Stimulated activated CD8-positive, alpha-beta memory T cell treated with anti-CD3 and anti-CD28 coated beads, Interleukin-2, amount 100 ng/mL, for 48 hours (primary cell): ENCODE results near the gene P2RY2.
"Not testable (repeated sequence)": the region's sequence is repeated elsewhere in the genome, so short reads cannot be mapped to it uniquely, and the experiment has no call there.

Experiments used
- DNase-seq, 2 donors: peaks; one replicate each; pipeline ENCODE4 v3.0.0-alpha.2; 2020; ENCODE audit warnings: low read depth in 2 of 2

P2RY2 gene

GRCh38 chr11:73187854-73188253 is 30.2 kb upstream of the P2RY2 start:
- DNase-seq, result no peak

GRCh38 chr11:73188301-73188700 is 29.8 kb upstream of the P2RY2 start:
- DNase-seq, result no peak

GRCh38 chr11:73189315-73189714 is 28.8 kb upstream of the P2RY2 start:
- DNase-seq, result no peak

DNA sequence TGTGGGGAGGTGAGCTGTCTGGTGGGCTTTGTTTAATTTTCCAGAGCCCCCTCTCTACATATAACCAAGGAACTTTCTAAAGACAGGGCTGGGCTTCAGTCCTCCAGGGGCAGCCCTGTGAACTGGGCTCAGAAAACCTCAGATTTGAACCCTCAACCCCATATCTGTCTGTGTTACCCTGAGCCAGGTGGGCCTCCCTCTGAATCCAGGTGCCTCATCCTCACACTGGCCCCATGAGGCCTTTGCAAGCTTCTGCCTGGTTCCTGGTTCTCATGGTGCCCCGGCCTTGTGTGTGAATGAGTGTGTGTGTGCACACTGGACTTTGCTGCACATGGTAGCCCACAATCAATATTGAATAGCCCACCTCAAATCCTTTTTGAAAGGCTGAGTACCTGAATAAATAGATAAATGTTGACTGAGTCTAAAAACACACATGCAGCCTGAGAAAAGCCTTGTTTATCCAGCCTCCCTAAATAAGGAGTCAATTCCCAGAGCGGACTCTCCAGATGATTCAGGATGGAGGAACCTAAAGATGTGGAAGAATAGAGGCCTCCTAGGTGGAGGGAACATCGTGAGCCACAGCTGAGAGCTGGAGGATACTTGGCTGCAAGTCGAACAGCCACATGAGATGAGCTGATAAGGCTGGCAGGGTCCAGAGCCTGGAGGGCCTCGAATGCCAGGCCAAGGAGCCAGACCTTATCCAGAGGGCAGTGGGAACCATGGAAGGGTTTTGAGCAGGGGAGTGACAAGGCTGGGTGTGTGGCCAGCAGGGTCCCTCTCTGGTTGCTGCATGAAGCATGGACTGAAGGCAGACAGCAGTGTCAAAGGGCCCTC is 28.1 kb upstream of the P2RY2 start:
- DNase-seq, result no peak

- DNase-seq, result no peak
Measured at GRCh38 chr11:73190557-73190885, 27.6 kb upstream of the P2RY2 start.

DNA sequence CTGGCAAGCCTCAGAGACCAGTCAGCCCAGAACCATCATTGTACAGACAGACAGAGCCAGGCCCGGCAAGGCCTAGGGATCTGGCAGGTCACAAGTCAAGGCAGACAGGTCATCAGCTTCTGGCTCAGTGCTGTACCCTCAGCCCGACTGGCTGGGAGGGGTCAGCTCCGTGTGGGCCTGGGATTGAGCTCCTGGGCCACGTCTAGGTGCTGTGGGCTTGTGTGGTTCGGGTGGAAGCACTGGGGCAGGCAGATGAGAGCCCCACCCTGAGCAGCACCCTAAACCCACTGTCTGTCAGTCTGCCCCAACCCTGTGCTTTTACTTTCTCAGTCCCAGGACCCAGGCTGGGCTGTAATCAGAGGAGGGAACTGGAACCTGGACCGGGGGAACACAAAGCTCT is 26.9 kb upstream of the P2RY2 start:
- DNase-seq, result no peak

- no peak for DNase-seq
Measured at GRCh38 chr11:73192272-73192671, 25.8 kb upstream of the P2RY2 start.

DNA sequence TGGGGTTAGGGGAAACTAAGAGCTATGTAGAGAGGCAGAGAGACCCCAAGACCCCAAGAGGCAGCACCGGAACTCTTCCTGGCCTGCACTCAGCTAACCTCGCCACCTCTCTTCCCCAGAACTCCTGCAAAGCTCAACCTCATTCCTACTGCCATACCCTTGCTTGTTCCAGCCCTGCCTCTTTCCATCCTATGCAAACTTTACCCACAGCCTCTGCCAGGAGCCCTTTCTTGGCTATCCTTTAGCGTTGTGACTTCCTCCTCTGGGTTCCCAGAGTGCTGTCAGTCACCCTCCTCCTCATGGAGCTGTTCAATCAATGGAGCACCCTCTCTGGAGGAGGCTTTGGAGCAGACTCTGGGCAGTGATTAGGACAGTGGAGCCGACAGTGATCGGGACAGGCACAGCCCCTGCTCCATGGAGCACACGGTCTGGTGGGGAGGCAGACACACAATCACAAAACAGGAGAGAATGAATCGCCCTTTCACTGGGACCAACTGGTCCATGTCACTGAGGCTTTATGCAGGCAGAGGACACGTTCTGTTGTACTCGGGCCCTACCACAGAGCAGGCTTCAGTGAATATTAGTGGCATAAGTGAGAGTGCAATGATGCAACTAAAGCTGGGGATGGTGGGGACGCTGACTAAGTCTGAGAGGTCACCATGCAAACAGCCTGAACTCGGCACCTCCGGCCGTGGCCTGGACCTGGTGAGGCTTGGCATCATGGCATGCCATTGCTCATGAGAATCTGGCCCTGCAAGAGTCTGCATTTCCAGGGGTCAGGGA is 24.6 kb upstream of the P2RY2 start:
- no peak for DNase-seq

- DNase-seq, result no peak
Measured at GRCh38 chr11:73194034-73194507, 24.0 kb upstream of the P2RY2 start.

- no peak for DNase-seq
Measured at GRCh38 chr11:73194593-73194992, 23.5 kb upstream of the P2RY2 start.

- DNase-seq, result no peak
Measured at GRCh38 chr11:73195191-73196007, 22.7 kb upstream of the P2RY2 start.

DNA sequence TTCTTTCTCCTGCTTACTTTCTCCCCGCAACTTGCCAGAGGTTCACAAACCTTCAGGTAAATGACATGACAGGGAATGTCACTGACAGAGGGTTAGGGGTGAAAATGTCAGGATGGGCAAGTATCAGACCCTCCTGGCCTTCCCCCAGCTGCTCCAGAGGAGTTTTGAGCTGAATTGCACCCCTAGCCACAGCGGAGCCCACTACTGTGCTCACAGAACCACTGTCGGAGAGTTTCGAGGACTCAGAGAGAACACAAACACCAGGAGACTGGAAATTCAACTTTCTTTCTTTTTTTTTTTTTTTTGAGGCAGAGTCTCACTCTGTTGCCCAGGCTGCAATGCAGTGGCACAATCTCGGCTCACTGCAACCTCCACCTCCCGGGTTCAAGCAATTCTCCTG is 21.5 kb upstream of the P2RY2 start:
- no peak for DNase-seq

DNA sequence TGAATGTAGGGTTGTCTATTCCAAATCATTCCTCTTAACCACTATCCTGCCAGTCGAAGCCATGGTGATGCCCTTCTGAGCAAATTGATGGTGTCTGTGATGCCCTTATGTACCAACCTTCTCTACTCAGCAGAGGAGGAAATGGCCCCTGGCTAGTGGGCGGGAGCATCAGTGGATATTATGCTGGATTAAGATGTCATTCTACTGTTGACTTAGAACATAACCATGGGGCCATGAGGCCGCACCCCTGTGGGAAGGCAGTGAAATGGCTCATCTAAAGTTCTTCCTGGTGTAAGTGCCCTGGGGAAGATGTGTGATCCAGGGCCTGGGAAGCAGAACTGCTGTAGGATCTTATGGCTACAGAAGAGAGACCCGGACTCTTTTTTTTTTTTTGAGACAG is 20.7 kb upstream of the P2RY2 start:
- no peak for DNase-seq

- DNase-seq, result not testable (repeated sequence)
Measured at GRCh38 chr11:73197787-73198186, 20.3 kb upstream of the P2RY2 start.

DNA sequence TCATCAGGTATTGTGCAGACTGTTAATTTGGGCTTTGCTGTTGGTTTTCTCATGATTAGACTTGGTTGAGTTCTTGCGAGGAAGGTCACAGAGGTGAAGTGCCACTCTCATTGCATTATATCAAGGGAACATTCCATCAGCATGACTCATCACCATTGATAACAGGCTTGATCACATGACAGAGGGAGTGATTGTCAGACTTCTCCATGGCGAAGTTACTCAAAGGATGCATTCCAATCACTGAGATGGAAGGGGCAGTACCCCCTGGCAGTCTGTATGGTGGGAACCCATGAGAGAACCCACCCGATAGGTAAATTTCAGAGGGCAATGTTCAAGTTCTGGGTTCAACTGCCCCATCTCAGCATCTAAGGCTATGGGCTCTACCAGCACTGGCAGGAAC is 19.4 kb upstream of the P2RY2 start:
- no peak for DNase-seq

DNA sequence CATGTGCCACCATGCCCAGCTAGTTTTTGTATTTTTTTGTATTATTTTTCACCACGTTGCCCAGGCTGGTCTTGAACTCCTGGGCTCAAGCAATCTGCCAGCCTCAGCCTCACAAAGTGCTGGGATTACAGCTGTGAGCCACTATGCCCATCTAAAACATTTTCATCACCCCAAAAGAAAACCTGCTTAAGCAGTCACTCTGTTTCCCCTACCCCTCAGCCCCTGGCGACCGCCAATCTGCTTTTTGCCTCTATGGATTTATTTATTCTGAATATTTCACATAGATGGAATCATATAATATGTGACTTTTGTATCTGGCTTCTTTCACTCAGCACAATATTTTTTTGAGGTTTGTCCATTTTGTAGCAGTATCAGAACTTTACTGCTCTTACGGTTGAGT is 18.6 kb upstream of the P2RY2 start:
- no peak for DNase-seq

DNA sequence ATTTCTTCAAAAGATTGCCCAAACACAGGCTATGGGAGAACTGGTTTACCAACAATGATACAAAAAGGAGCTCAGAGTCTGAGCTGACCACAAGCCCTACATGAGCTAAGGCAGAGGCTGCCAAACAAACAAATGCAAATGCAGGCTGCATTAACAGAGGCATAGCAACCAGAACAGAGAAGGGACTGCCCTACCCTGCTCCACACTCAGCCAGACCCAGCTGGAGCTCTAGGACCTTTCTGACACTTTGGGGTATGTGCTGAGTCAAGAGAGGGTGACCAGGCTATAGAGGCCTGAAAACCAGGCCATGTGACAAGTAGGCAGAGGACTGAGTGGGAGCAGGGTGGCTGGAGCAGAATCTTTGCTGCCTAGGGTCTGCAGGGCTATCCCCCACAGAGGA is 17.8 kb upstream of the P2RY2 start:
- DNase-seq, result no peak

DNA sequence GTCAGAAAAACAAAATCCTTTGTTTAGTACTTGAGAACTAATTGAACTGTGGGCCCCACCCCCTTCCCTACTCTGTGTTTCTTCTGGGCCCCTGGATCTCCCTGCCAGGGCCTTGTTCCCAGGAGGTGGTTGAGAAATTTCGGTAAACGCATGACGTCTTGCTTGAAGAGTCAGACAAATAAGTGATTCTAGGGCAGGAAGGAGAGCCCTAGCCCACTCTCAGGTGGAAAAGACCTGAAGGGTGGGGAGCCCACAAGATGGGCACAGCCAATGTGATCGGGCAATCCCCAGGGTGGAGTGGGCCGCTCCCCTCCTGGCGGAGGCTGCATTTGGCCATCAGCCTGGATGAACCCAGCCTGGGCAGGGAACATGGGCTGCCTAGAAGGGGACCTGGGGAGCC is 16.8 kb upstream of the P2RY2 start:
- no peak for DNase-seq

DNA sequence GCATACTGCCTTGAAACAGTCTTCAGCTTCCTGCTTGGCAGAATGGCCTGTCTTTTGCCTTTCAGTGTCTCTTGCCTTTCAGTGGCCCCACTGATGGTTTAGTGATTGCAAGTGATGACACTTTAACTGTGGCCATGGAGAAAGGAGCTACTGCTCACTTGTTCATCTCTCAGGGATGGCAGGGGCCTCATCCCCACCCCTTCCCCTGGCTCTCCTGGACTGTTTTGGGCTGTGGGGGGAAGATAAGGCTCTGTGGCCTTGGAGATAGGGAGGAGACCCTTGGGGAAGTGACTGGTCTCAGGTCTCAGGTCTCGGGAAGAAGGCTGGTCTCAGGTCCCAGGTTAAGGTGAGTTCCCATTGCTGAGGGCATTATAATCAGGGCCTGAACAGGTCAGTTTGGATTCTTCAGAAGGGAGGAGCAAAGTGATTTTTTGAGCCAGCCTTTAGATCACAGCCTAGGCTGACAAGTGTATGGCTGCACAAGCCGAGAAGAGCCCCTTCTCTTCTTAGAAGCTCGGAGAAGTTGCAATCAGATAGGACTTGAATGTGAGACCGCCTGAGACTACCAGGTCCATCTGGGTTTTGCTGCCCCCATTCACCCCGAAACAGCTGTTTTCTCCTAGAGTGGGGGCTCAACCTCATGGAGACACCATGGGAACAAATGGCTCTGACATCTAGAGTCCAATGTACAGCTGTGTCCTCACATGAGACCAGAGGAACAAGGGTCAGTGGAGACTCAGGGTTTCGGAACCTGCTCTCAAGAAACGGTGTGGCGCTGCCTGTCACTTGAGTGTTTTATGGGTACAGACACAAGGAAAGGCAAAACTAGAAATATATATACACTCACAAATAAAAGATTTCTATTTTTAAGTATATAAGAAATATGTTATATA is 15.9 kb upstream of the P2RY2 start:
- DNase-seq, result no peak

- DNase-seq, result no peak
Measured at GRCh38 chr11:73203322-73203721, 14.8 kb upstream of the P2RY2 start.

- DNase-seq, result no peak
Measured at GRCh38 chr11:73203790-73204189, 14.3 kb upstream of the P2RY2 start.
